ENCODE data around the gene SYCP3. TPM values are rescaled to one million over a fixed set of nuclear protein-coding genes. Genes with fewer than 3 reads are reported as not detected.

SYCP3 gene
- 2.0 TPM in 1 of 2 replicates, not detected in the other for total RNA-seq

GRCh38 chr12:101738920-101739665, at the start of gene SYCP3:
SYCP3 (minus strand) TSS chr12:101739462; CDS start chr12:101737935, 1,527 bp downstream.
- no peak for DNase-seq (ENCODE audit: extremely low read depth, low read depth, low spot score)

- no peak for DNase-seq (ENCODE audit: extremely low read depth, low read depth, low spot score)
These were observed 46.4 kb upstream of the SYCP3 start for GRCh38 chr12:101785671-101786070.

GRCh38 chr12:101784376-101784775, 45.1 kb upstream of the SYCP3 start:
- DNase-seq (ENCODE audit: extremely low read depth, low read depth, low spot score): no peak

GRCh38 chr12:101783838-101784237, 44.6 kb upstream of the SYCP3 start:
- DNase-seq (ENCODE audit: extremely low read depth, low read depth, low spot score): no peak

GRCh38 chr12:101783150-101783549, 43.9 kb upstream of the SYCP3 start:
- no peak for DNase-seq (ENCODE audit: extremely low read depth, low read depth, low spot score)

GRCh38 chr12:101782273-101782731, 43.0 kb upstream of the SYCP3 start:
- no peak for DNase-seq (ENCODE audit: extremely low read depth, low read depth, low spot score)

- DNase-seq (ENCODE audit: extremely low read depth, low read depth, low spot score): no peak
These were observed 42.6 kb upstream of the SYCP3 start for GRCh38 chr12:101781834-101782233.

- no peak for DNase-seq (ENCODE audit: extremely low read depth, low read depth, low spot score)
These were observed 41.3 kb upstream of the SYCP3 start for GRCh38 chr12:101780599-101780998.

- no peak for DNase-seq (ENCODE audit: extremely low read depth, low read depth, low spot score)
These were observed 40.4 kb upstream of the SYCP3 start for GRCh38 chr12:101779626-101780025.

- DNase-seq (ENCODE audit: extremely low read depth, low read depth, low spot score): no peak
These were observed 39.9 kb upstream of the SYCP3 start for GRCh38 chr12:101779200-101779599.

- DNase-seq (ENCODE audit: extremely low read depth, low read depth, low spot score): no peak
These were observed 38.7 kb upstream of the SYCP3 start for GRCh38 chr12:101777978-101778377.

GRCh38 chr12:101777485-101777884, 38.2 kb upstream of the SYCP3 start:
- DNase-seq (ENCODE audit: extremely low read depth, low read depth, low spot score): no peak

GRCh38 chr12:101775816-101776215, 36.6 kb upstream of the SYCP3 start:
- DNase-seq (ENCODE audit: extremely low read depth, low read depth, low spot score): no peak

GRCh38 chr12:101773650-101774162, 34.4 kb upstream of the SYCP3 start:
- no peak for DNase-seq (ENCODE audit: extremely low read depth, low read depth, low spot score)

- no peak for DNase-seq (ENCODE audit: extremely low read depth, low read depth, low spot score)
These were observed 32.9 kb upstream of the SYCP3 start for GRCh38 chr12:101772012-101772775.

GRCh38 chr12:101769865-101770264, 30.6 kb upstream of the SYCP3 start:
- DNase-seq (ENCODE audit: extremely low read depth, low read depth, low spot score): no peak

- DNase-seq (ENCODE audit: extremely low read depth, low read depth, low spot score): no peak
These were observed 29.5 kb upstream of the SYCP3 start for GRCh38 chr12:101768781-101769180.

GRCh38 chr12:101767537-101767936, 28.3 kb upstream of the SYCP3 start:
- DNase-seq (ENCODE audit: extremely low read depth, low read depth, low spot score): no peak

GRCh38 chr12:101764051-101764792, 25.0 kb upstream of the SYCP3 start:
- DNase-seq (ENCODE audit: extremely low read depth, low read depth, low spot score): no peak

- DNase-seq (ENCODE audit: extremely low read depth, low read depth, low spot score): no peak
These were observed 24.1 kb upstream of the SYCP3 start for GRCh38 chr12:101763246-101763931.
